ENCODE results near the gene GTPBP3. TPM values are rescaled to one million over a fixed set of nuclear protein-coding genes. Genes with fewer than 3 reads are reported as not detected.

GTPBP3 gene
- polyA plus RNA-seq, 1 donor (not counting 4 experiments of a cell fraction or from before 2014, with no cell fraction given): 7.2 TPM

DNA sequence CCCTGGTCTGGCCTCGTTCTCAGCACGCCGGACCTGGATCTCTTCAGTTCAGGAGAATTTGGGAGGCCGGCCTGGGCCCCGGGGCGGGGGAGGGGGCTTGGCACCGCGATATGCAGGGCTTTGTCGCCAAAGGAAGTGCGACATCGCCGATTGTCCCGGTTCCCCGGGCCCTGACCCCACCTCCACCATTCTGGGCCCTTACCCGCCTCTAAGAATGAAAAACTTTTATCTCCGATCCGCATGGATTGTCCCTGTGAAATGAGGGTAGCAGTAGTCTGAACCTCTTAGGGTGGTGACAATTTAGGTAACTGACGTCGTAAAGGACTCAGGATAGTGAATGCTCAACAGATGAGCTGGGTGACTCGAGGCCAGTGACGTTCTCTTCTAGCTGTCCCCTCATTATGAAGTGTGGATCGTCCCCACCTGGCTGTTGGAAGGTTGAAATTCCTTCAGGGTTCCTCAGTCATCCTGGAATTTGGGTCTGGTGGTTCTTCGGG, 27.3 kb upstream of the GTPBP3 start:
- dilution Hi-C loops (cut with MboI; ENCODE audit: extremely low pct_ligation_motif_present, low sequenced_read_pairs): no loop called here
- Histone ChIP-seq H3K9me3 (ENCODE audit: control insufficient read depth, low read depth, low read length) (no peaks in the 10 kb centered on the region), H3K79me2 (ENCODE audit: control insufficient read depth, insufficient read depth, low read length) (peaks cover 55% of the 10 kb centered on the region), H3K9me1 (ENCODE audit: control insufficient read depth, extremely low read depth, insufficient read depth, low read length) (peaks cover under 1% of the 10 kb centered on the region), H3K4me1 (ENCODE audit: control insufficient read depth, extremely low read depth, insufficient read depth, low read length) (peaks cover 31% of the 10 kb centered on the region), H3K9ac (ENCODE audit: control insufficient read depth, extremely low read depth, insufficient read depth, low read length) (peak overlapping the region; percentile 87), H3K4me2 (ENCODE audit: control insufficient read depth, extremely low read depth, insufficient read depth, low read depth, low read length) (peak overlapping the region; percentile 83), H2AFZ (ENCODE audit: control insufficient read depth, low read length) (no peak overlapping the region), H4K20me1 (ENCODE audit: control insufficient read depth, extremely low read depth, insufficient read depth, low read length) (peaks cover 4% of the 10 kb centered on the region), H3K27ac (ENCODE audit: control insufficient read depth, insufficient read depth, low read length) (peak overlapping the region; percentile 67), H3K27me3 (ENCODE audit: control insufficient read depth, extremely low read depth, insufficient read depth, low read length) (no peaks in the 10 kb centered on the region), H3K36me3 (ENCODE audit: control insufficient read depth in 2 of 2, extremely low read depth in 1 of 2, insufficient read depth in 2 of 2, low read length in 2 of 2) (peaks cover 14 to 16% of the 10 kb centered on the region in 2 experiments), H3K4me3 (ENCODE audit: control insufficient read depth in 2 of 3, extremely low read depth in 1 of 3, insufficient read depth in 2 of 3, low read depth in 1 of 3, low read length in 3 of 3) (peak overlapping the region; percentile 83 to 97 (median 94))
- DNase-seq (ENCODE audit: low read depth, low spot score): no peak
- no peak for FAIRE-seq
- TF ChIP-seq, protein P1, sequence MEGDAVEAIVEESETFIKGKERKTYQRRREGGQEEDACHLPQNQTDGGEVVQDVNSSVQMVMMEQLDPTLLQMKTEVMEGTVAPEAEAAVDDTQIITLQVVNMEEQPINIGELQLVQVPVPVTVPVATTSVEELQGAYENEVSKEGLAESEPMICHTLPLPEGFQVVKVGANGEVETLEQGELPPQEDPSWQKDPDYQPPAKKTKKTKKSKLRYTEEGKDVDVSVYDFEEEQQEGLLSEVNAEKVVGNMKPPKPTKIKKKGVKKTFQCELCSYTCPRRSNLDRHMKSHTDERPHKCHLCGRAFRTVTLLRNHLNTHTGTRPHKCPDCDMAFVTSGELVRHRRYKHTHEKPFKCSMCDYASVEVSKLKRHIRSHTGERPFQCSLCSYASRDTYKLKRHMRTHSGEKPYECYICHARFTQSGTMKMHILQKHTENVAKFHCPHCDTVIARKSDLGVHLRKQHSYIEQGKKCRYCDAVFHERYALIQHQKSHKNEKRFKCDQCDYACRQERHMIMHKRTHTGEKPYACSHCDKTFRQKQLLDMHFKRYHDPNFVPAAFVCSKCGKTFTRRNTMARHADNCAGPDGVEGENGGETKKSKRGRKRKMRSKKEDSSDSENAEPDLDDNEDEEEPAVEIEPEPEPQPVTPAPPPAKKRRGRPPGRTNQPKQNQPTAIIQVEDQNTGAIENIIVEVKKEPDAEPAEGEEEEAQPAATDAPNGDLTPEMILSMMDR (optimal IDR thresholded peaks at IDR 0.05 in 1 of 3, IDR thresholded peaks at IDR 0.05 in 1 of 3, conservative IDR thresholded peaks at IDR 0.05 in 1 of 3; ENCODE audit: extremely low read depth in 1 of 3, insufficient read depth in 2 of 3, low read length in 3 of 3): no peak
- no peak for TF ChIP-seq EZH2 (IDR thresholded peaks at IDR 0.05; ENCODE audit: low read length)

DNA sequence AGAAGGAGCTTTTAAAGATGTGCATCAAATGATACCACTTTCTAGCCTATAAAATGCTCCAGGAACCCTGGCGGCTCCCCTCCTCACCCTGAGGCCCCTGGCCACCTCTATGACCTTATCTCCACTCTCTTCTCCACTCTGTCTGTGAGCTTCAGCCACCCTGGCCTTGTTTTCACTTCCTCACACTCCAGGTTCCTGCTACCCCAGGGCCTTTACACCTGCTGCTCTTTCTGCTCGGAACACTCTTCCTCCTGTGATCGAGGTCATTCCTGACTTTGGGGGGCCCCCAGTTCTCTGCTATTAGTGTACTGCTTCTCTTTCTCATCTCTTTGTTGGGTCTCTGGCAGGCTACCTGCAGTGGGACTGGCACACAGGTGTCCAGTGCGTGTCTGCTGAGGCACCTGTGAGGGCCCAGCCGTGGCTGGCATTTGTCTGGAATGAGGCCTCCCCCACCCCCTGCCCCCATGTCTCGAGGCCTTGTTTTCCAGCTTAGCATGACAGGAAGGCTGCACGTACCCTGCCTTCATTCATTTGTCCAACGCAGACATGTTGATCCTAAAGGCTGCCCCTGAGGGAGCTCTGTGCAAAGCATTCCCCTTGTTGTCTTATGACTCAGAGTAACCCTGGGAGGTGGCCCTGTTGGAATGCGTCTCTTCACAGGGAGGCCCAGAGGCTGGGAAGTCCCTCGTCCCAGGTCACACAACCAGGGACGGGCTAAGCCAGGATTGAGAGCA, 25.7 kb upstream of the GTPBP3 start:
- Histone ChIP-seq H3K4me3 (ENCODE audit: control insufficient read depth in 2 of 3, extremely low read depth in 1 of 3, insufficient read depth in 2 of 3, low read depth in 1 of 3, low read length in 3 of 3) (peak overlapping the region in 2 of 3 experiments; percentile 2 to 21), H3K79me2 (ENCODE audit: control insufficient read depth, insufficient read depth, low read length) (peaks cover 51% of the 10 kb centered on the region), H2AFZ (ENCODE audit: control insufficient read depth, low read length) (no peak overlapping the region), H3K4me1 (ENCODE audit: control insufficient read depth, extremely low read depth, insufficient read depth, low read length) (peaks cover 25% of the 10 kb centered on the region), H3K9ac (ENCODE audit: control insufficient read depth, extremely low read depth, insufficient read depth, low read length) (peak overlapping the region; percentile 59), H3K27ac (ENCODE audit: control insufficient read depth, insufficient read depth, low read length) (peak overlapping the region; percentile 73), H3K9me1 (ENCODE audit: control insufficient read depth, extremely low read depth, insufficient read depth, low read length) (no peaks in the 10 kb centered on the region), H3K9me3 (ENCODE audit: control insufficient read depth, low read depth, low read length) (no peaks in the 10 kb centered on the region), H3K27me3 (ENCODE audit: control insufficient read depth, extremely low read depth, insufficient read depth, low read length) (no peaks in the 10 kb centered on the region), H4K20me1 (ENCODE audit: control insufficient read depth, extremely low read depth, insufficient read depth, low read length) (peaks cover 4% of the 10 kb centered on the region), H3K4me2 (ENCODE audit: control insufficient read depth, extremely low read depth, insufficient read depth, low read depth, low read length) (peak overlapping the region; percentile 54), H3K36me3 (ENCODE audit: control insufficient read depth in 2 of 2, extremely low read depth in 1 of 2, insufficient read depth in 2 of 2, low read length in 2 of 2) (peaks cover 17 to 24% of the 10 kb centered on the region in 2 experiments)
- no peak for DNase-seq (ENCODE audit: low read depth, low spot score)
- dilution Hi-C loops (cut with MboI; ENCODE audit: extremely low pct_ligation_motif_present, low sequenced_read_pairs): no loop called here
- FAIRE-seq: peak; percentile 53
- TF ChIP-seq, protein P1 (optimal IDR thresholded peaks at IDR 0.05 in 1 of 3, IDR thresholded peaks at IDR 0.05 in 1 of 3, conservative IDR thresholded peaks at IDR 0.05 in 1 of 3; ENCODE audit: extremely low read depth in 1 of 3, insufficient read depth in 2 of 3, low read length in 3 of 3): no peak
- no peak for TF ChIP-seq EZH2 (IDR thresholded peaks at IDR 0.05; ENCODE audit: low read length)
